HPDE6-E6E7 (cell line): Measurements from ENCODE around the gene ZSCAN21.
"Not testable (repeated sequence)": the region's sequence is repeated elsewhere in the genome, so short reads cannot be mapped to it uniquely, and the experiment has no call there.

Experiments
- DNase-seq: peaks from one replicate; pipeline ENCODE4 v3.0.0; 2011; ENCODE audit warnings: missing footprints; ENCODE audit errors: extremely low spot score

ZSCAN21 gene

DNA sequence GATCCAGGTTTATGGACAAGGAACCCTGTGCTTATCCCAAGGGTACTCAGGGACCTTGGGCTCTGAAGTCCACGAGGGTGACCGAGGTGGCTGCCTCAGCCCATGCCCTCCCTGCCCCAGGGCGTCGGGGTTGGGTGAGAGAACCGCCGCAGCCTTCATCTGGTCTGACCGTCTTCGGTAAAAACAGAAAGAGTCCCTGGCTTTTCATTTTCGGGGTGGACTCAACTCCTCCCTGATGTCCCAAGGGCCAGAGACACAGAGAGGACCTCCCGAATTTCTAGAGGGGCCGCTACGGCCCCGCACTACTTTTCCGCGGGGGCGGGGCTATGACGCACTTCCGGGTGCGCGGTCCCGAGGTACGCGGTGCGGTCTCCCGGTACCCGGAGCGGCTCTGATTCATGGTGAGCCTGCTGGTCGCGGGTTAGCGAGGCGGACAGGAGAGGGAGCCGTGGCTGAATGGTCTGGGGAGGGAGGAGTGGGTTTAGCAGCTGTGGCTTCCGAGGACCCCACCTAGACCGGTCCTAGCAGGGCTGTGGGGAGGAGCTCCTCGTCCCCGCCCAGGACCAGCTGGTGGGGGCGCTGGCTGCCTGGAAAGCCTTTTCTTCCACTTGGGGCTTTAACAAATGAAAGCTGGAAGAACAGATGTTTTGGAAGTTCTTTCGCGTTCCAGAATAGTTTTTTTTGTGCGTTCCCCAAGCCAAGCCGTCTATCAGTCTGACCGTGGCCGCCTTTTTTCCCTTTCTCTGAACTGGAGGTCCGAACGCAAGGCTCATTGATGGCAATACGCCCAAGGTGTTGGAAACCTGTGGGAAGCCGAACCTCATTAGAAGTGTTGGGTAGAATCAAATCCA, at the start of gene ZSCAN21:
Gene ZSCAN21 (plus strand): TSS at position 334 of the 851 bp plus-strand sequence. CDS start 7,233 bp downstream, outside the sequence.
- DNase-seq: peak; percentile 93

DNA sequence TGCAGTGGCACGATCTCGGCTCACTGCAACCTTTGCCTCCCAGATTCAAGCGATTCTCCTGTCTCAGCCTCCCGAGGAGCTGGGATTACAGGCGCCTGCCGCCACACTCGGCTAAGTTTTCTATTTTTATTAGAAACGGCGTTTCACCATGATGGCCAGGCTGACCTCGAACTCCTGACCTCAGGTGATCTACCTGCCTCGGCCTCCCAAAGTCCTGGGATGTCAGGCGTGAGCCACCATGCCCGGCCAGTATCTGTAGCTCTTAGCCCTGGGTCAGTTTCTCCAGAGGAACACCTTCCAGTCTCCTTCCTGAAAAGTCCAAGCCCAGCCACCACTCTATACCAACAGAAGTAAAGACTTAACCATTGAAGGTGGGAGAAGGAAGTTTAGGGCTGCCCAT, 49.3 kb upstream of the ZSCAN21 start:
- no peak for DNase-seq

GRCh38 chr7:100003711-100004661, 45.6 kb upstream of the ZSCAN21 start:
- no peak for DNase-seq

DNA sequence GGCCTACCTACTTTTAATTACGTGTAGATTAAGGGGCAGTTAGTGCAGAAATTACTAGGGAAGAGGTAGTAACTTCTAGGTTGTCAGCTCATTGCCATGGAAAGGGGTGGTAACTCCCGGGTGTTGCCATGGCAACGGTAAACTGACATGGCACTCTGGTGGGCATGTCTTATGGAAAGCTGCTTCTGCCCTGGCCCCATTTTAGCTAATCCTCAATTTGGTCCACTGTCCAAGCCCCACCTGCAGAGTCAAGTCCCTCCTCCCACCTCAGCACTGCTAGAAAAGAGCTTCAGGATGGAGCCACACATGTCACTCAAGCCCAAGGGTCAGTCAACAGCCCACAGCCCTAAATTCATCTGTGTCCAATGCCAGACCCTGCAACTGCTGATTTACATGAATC, 41.7 kb upstream of the ZSCAN21 start:
- no peak for DNase-seq

GRCh38 chr7:100008525-100008924, 41.0 kb upstream of the ZSCAN21 start:
- no peak for DNase-seq

GRCh38 chr7:100009952-100010351, 39.6 kb upstream of the ZSCAN21 start:
- DNase-seq: not testable (repeated sequence)

DNA sequence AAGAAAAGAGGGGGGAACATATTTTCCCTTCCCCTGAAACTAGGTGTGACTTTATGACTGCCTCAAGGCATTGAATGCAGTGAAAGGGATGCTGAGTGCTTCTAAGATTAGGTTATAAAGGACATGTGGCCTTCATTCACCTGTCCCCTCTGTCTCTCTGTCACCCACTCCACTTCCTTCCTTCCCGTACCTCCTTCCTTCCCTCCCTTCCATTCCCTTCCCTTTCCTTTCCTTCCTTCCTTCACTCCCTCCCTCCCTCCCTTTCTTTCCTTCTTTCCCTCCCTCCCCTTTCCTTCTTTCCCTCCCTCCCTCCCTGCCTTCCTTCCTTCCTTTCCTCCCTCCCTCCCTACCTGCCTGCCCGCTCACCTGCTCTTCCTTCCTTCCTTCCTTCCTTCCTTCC, 38.7 kb upstream of the ZSCAN21 start:
- no peak for DNase-seq

DNA sequence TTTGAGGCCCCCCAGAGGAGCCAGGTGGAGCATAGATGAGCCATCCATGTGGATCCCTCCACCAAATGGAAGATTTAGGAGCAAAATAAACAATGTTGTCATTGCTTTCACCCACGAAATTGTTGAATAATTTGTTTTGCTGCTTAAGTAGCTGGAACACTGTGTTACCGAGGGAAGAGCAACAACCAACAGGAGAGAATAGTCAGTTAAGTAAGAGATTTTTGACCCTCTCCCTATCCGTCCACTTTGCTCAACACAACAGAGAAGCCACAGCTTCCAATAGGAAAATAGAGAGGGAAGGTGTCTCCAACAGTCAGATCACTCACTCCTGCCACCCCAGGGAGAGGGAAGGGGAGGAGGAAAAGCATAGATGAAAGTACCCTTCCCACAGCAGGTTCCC, 38.1 kb upstream of the ZSCAN21 start:
- DNase-seq: no peak

GRCh38 chr7:100012385-100013327, 36.9 kb upstream of the ZSCAN21 start:
- DNase-seq: not testable (repeated sequence)

DNA sequence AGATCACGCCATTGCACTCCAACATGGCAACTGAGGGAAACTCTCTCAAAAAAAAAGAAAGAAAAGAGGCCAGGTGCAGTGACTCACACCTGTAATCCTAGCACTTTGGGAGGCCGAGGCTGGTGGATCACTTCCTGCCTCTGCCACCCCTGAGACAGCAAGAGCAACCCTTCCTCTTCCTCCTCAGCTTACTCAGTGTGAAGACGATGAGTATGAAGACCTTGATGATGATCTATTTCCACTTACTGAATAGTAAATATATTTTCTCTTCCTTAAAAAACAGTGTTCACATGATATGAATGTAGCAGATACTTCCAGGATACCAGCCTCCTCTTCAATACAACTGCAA, 36.3 kb upstream of the ZSCAN21 start:
- no peak for DNase-seq

GRCh38 chr7:100015232-100016214, 34.1 kb upstream of the ZSCAN21 start, which contains the start of gene ZKSCAN1:
ZKSCAN1 (plus strand) TSS chr7:100015596; CDS start chr7:100023507, 7,911 bp downstream.
- DNase-seq: peak; percentile 90

DNA sequence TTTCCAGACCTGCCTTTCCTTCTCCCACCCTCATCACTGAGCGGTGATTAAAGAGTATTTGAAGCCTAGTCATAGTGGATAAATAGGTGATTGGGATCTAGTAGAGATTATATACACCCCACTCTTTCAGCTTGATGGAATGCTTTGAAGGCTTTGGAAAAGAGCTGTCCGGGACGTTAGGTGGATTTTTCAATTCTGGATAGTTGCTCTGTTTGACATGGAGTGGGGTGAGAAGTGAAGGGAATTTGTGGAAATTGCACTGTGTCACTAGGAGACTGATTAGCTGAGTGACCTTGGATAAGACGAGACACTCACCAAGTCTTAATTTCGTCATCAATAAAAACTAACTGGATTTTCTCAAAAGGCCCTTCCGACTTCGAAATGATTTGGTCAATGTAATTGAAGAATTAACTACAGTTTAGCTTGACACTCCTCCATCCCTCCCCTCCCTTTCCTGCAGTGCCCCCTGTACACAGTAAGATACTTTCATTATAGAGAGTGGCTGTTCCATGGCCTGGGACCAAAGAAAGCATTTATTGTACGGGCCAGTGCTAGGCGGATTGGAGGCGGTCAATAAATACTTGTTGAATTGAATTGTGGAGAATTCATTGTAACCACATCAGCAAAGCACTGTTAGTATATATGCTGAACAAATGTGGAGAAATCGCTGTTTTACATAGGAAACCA, 33.2 kb upstream of the ZSCAN21 start:
- no peak for DNase-seq

- DNase-seq: no peak
These were observed 32.3 kb upstream of the ZSCAN21 start for GRCh38 chr7:100017300-100017699.

DNA sequence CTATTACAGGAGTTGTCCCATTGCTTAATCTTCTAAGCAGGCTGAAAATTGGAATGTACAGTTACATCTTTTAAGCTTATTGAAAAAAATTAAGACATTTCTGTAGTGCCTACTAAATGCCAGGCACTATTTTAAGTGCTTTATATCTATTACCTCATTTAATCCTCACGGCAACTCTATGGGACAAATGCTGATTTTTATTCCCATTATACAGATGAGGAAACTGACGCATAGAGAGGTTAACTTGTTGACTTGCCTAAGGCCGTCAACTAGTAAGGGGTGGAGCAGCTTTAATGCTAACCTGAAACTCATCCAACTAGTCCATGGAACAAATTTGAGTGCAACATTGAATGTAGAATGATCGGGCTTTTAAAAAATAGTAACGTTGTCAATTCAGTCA, 31.7 kb upstream of the ZSCAN21 start:
- no peak for DNase-seq

- no peak for DNase-seq
These were observed 29.7 kb upstream of the ZSCAN21 start for GRCh38 chr7:100019908-100020307.

- DNase-seq: no peak
These were observed 28.3 kb upstream of the ZSCAN21 start for GRCh38 chr7:100021297-100021696.

DNA sequence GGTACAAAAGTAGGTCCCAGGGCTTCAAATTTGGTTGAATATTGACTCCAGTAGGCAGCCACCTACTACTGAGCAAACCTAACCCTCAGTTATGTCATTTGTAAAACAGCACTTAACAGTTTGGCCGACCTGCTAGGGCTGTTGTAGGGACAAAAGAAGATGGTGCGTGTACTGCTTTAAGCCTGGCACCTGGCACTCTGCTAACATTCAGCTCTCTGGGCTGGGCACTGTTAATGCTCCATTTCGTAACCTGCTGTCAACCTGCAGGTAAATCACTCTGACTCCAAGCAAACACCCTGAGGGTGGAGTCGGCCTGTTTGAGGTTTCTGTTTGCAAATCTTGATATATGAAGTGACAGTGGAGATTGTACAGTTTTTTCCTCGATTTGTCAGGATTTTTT, 27.0 kb upstream of the ZSCAN21 start:
- no peak for DNase-seq

DNA sequence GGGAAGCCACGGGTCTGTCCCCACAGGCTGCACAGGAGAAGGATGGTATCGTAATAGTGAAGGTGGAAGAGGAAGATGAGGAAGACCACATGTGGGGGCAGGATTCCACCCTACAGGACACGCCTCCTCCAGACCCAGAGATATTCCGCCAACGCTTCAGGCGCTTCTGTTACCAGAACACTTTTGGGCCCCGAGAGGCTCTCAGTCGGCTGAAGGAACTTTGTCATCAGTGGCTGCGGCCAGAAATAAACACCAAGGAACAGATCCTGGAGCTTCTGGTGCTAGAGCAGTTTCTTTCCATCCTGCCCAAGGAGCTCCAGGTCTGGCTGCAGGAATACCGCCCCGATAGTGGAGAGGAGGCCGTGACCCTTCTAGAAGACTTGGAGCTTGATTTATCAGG, 26.0 kb upstream of the ZSCAN21 start:
- no peak for DNase-seq

GRCh38 chr7:100024020-100024619, 25.5 kb upstream of the ZSCAN21 start:
- DNase-seq: no peak
